HK-2 (cell line): ENCODE measurements around the gene LOC101059915.
"Not testable (repeated sequence)": the region's sequence is repeated elsewhere in the genome, so short reads cannot be mapped to it uniquely, and the experiment has no call there.

Source experiments
- DNase-seq: peaks from one replicate; pipeline ENCODE4 v3.0.0-alpha.2; 2018; ENCODE audit not compliant: unreplicated experiment

Gene LOC101059915

GRCh38 chrX:71675636-71676035 is 8.3 kb downstream of the LOC101059915 start:
- not testable (repeated sequence) for DNase-seq

DNA sequence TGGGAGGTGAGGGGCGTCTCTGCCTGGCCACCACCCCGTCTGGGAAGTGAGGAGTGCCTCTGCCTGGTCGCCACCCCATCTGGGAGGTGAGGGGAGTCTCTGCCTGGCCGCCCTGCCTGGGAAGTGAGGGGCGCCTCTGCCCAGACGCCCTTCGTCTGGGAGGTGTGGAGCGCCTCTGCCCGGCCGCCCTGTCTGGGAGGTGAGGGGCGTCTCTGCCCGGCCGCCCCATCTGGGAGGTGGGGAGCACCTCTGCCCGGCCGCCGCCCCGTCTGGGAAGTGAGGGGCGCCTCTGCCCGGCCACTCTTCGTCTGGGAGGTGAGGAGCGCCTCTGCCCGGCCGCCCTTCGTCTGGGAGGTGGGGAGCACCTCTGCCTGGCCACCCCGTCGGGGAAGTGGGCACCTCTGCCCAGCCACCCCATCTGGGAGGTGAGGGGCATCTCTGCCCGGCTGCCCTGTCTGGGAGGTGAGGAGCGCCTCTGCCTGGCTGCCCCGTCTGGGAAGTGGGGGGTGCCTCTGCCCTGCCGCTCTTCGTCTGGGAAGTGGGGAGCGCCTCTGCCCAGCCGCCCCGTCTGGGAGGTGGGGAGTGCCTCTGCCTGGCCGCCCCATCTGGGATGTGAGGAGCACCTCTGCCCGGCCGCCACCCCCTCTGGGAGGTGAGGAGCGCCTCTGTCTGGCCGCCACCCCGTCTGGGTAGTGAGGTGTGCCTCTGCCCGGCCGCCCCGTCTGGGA is 8.9 kb downstream of the LOC101059915 start:
- DNase-seq: not testable (repeated sequence)

DNA sequence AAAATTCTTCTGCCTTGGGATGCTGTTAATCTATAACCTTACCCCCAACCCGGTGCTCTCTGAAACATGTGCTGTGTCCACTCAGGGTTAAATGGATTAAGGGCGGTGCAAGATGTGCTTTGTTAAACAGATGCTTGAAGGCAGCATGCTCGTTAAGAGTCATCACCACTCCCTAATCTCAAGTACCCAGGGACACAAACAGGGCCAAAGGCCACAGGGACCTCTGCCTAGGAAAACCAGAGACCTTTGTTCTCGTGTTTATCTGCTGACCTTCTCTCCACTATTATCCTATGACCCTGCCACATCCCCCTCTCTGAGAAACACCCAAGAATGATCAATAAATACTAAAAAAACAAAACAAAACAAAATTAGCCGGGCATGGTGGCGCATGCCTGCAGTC is 9.8 kb downstream of the LOC101059915 start:
- DNase-seq: not testable (repeated sequence)

- no peak for DNase-seq
Measured at GRCh38 chrX:71679575-71680207, 12.3 kb downstream of the LOC101059915 start.

DNA sequence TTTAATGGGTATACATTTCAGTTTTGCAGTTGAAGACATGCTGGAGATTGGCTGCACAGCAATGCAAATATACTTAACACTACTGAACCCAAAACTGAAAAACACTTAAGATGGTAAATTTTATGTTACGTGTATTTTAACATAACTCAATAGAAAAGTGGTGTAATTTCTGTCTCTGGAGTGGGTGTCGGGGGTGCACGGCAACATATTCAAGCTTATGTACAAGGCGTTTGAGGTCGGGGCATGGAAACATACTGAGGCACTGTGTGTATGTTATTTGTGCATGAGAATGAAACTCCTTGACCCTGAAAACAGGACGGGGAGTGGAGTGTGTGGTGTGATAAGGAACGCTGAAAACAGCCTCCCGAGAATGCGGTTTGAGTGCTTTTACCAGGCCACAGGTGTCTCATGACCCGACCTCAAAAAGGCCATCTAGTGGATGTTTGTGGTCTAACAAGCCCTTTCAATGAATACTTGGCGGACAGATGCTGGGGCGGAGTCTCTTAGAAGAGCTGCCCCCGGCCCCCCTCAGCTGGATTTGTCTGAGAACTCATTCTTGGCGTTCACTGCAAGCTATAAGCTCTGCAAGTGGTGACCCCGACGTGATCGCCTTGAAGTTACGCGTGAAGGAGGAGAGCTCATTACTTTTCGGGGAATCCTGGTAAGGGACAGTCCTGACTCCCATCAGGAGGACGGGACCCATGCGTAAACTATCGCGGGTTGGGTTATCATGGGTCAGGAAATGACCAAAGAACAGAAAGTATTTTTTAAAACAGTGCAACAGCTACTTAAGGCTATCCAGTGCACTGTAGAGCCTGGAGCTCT is 29.5 kb downstream of the LOC101059915 start:
- DNase-seq: not testable (repeated sequence)

- DNase-seq: not testable (repeated sequence)
Measured at GRCh38 chrX:71697466-71698298, 30.3 kb downstream of the LOC101059915 start.

DNA sequence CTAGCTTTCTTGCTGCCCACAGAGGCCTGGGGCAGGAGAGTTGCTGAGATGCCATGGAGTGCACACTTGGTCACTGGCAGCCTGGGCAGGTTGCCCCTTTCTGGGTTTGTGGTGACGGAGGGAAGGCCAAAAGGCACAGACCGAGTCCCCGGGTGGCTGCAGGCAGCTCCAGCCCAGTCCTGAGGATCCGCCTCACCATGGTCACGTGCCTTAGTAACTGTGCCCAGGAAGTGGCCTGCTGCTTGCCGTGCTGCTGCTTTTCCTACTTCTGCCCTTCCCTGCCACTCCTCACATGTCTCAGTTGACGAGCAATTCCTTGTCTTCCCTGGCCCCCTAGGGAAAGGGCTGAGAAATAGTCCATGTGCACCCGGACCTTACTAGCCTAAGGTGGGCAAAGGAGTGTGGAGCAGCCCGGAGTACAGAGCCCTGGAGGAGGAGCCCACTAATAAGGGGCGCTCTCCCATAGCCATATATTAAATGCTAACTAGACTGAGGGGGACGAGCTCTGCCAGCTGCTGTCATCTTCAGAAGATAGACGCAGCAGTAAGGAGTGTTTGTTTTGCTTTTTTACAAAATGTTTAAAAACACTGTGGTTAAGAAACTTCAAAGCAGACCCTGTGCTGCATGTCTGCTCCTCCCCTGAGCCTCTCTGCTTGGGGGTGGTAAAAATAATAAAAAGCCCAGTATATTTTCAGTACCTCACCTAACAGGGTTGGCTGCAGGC is 31.1 kb downstream of the LOC101059915 start:
- not testable (repeated sequence) for DNase-seq

DNA sequence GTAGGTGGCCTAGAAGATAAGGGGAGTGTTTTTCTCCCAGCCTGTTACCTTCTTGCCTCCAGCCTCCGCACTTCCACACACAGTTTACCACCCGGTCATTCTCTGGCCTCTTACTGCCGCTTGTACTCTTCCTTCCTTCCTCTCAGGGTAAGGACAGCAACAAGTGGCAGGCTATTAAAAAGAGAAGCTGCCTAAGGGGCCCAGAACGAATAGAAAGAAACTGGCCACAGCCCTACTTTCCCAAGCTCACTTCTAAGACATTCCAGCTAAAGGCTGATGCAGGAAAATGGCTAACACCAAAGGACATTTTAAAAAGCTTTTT is 31.6 kb downstream of the LOC101059915 start:
- not testable (repeated sequence) for DNase-seq

DNA sequence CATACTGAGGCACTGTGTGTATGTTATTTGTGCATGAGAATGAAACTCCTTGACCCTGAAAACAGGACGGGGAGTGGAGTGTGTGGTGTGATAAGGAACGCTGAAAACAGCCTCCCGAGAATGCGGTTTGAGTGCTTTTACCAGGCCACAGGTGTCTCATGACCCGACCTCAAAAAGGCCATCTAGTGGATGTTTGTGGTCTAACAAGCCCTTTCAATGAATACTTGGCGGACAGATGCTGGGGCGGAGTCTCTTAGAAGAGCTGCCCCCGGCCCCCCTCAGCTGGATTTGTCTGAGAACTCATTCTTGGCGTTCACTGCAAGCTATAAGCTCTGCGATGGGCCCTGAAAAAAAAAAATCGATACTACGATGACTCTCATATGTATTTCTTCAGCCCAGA is 35.5 kb downstream of the LOC101059915 start:
- DNase-seq: not testable (repeated sequence)

DNA sequence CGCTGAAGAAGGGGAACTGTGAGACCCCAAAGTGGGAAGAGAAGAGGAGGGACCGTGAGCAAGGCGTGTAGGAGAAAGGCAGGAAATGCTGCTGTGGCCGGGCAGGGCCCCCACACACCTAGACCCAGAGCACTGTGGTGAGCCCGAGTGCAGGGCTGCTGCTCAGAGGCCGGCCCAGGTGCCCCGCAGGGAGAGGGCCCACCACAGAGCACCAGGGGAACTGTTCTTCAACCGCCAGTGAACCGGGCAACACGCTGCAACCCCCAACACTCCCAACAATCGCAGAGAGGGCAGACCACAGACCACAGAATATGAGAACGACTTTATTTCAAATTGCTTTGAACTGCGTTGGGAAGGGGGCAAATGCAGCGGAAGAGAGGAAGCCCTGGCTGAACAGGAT is 46.7 kb downstream of the LOC101059915 start:
- DNase-seq: not testable (repeated sequence)

GRCh38 chrX:71715551-71715950 is 48.2 kb downstream of the LOC101059915 start:
- DNase-seq: not testable (repeated sequence)

DNA sequence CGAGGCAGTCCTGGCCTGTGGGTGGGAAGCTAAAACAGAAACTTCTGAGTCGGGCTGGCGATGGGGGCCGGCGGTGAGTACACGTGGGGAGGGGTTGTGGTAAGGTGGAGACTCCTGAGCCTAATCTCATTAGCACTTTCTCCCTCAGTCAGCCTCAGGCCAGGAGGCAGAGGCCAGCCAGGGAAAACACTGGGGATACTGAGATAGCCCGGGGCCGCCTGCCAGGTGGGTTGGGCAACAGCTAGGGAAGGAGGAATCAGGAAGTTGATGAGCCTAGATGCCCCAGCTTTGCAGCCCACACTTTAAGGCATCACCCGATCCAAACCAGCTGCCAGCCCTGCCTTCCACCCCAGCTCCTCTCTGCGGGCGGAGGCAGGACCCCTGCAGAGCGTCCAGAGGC is 49.0 kb downstream of the LOC101059915 start:
- DNase-seq: not testable (repeated sequence)

- not testable (repeated sequence) for DNase-seq
Measured at GRCh38 chrX:71718185-71718584, 50.8 kb downstream of the LOC101059915 start, which contains the start of gene CXorf49. Gene CXorf49, minus strand, starts transcription at chrX:71718285. Its CDS starts 134 bp downstream, at chrX:71718151.

DNA sequence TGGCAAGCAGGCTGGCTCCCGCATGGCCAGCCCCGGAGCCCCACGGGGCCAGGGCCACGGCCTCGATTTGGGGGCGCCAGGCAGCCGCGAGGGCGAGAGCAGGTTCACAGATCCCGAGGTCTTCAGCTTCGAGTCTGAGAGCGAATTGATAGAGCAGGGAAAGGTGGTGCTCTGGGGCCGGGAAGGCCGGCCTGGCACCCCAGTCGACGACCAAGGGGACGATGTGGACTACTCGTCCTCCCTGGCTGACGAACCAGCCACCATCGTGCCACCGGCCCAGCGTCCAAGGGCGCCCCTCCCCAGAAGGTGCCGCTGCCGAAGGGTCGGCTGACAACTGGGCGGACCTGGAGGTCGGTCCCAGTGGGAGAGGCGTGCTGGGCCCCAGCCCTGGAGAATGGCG is 51.8 kb downstream of the LOC101059915 start:
- DNase-seq: not testable (repeated sequence)

- not testable (repeated sequence) for DNase-seq
Measured at GRCh38 chrX:71720289-71720886, 53.0 kb downstream of the LOC101059915 start.
